H9 (cell line): ENCODE data around the gene MACROD1. TPM values are rescaled to one million over a fixed set of nuclear protein-coding genes. Genes with fewer than 3 reads are reported as not detected.

ENCODE experiments used
- DNase-seq: peaks from one replicate; pipeline ENCODE4 v3.0.0-alpha.2; 2017
- H2AFZ ChIP-seq: one replicate; pipeline ENCODE4 v1.6.1; 2013; ENCODE audit warnings: mild to moderate bottlenecking, low read length, control low read depth, moderate library complexity
- H2AK5ac ChIP-seq: 2 replicates; pipeline ENCODE4 v1.6.1; 2013; ENCODE audit warnings: low read length, control low read depth, mixed read lengths; ENCODE audit not compliant: insufficient read length
- H2BK120ac ChIP-seq: one replicate; pipeline ENCODE4 v1.6.1; 2013; ENCODE audit warnings: low read depth, mild to moderate bottlenecking, low read length, control low read depth, inconsistent platforms; ENCODE audit not compliant: poor library complexity, severe bottlenecking
- H2BK12ac ChIP-seq: 2 replicates; pipeline ENCODE4 v1.6.1; 2013; ENCODE audit warnings: low read length, control low read depth, mixed read lengths, low read depth; ENCODE audit not compliant: insufficient read length
- H2BK15ac ChIP-seq: 2 replicates; pipeline ENCODE4 v1.6.1; 2013; ENCODE audit warnings: low read depth, low read length, control low read depth
- H2BK20ac ChIP-seq: one replicate; pipeline ENCODE4 v1.6.1; 2013; ENCODE audit warnings: low read depth, mild to moderate bottlenecking, low read length, control low read depth, inconsistent platforms; ENCODE audit not compliant: poor library complexity, severe bottlenecking
- H2BK5ac ChIP-seq: 2 replicates; pipeline ENCODE4 v1.6.1; 2013; ENCODE audit warnings: low read length, control low read depth, mixed read lengths; ENCODE audit not compliant: insufficient read length
- H3K14ac ChIP-seq: 2 replicates; pipeline ENCODE4 v1.6.1; 2013; ENCODE audit warnings: low read length, control low read depth; ENCODE audit not compliant: insufficient read depth
- H3K18ac ChIP-seq: 2 replicates; pipeline ENCODE4 v1.6.1; 2013; ENCODE audit warnings: low read depth, mild to moderate bottlenecking, mixed read lengths, low read length, control low read depth; ENCODE audit not compliant: insufficient read length
- H3K23ac ChIP-seq: 2 replicates; pipeline ENCODE4 v1.6.1; 2013; ENCODE audit warnings: low read length, control low read depth, mixed read lengths, low read depth; ENCODE audit not compliant: insufficient read length
- H3K23me2 ChIP-seq: 2 replicates; pipeline ENCODE4 v1.6.1; 2013; ENCODE audit warnings: low read depth, mild to moderate bottlenecking, mixed read lengths, low read length, control low read depth; ENCODE audit not compliant: insufficient read length, poor library complexity, severe bottlenecking
- H3K27ac ChIP-seq: 2 replicates; pipeline ENCODE4 v1.5.1; 2013; ENCODE audit warnings: low read length, control low read depth, mixed read lengths, low read depth; ENCODE audit not compliant: insufficient read length
- H3K27me3 ChIP-seq: 2 replicates; pipeline ENCODE4 v1.6.1; 2013; ENCODE audit warnings: low read length, control low read depth, inconsistent platforms; ENCODE audit not compliant: insufficient read depth
- H3K4ac ChIP-seq: 2 replicates; pipeline ENCODE4 v1.6.1; 2013; ENCODE audit warnings: low read depth, mild to moderate bottlenecking, control low read depth, inconsistent platforms, low read length, moderate library complexity
- H3K4me1 ChIP-seq: 2 replicates; pipeline ENCODE4 v1.6.1; 2013; ENCODE audit warnings: low read length, control low read depth, inconsistent platforms; ENCODE audit not compliant: insufficient read depth
- H3K4me2 ChIP-seq: 2 replicates; pipeline ENCODE4 v1.6.1; 2013; ENCODE audit warnings: low read length, control low read depth, mixed read lengths; ENCODE audit not compliant: insufficient read length, insufficient read depth
- H3K56ac ChIP-seq: 2 replicates; pipeline ENCODE4 v1.6.1; 2013; ENCODE audit warnings: low read depth, mild to moderate bottlenecking, mixed read lengths, low read length, control low read depth; ENCODE audit not compliant: insufficient read length
- H3K79me1 ChIP-seq: 2 replicates; pipeline ENCODE4 v1.6.1; 2013; ENCODE audit warnings: low read depth, mild to moderate bottlenecking, moderate library complexity, low read length, control low read depth, inconsistent platforms; ENCODE audit not compliant: insufficient read depth, poor library complexity, severe bottlenecking
- H3K79me2 ChIP-seq: 2 replicates; pipeline ENCODE4 v1.6.1; 2013; ENCODE audit warnings: low read length, control low read depth, inconsistent platforms; ENCODE audit not compliant: insufficient read depth
- H3K9ac ChIP-seq: 2 replicates; pipeline ENCODE4 v1.6.1; 2013; ENCODE audit warnings: low read length, control low read depth, mixed read lengths; ENCODE audit not compliant: insufficient read length; ENCODE audit errors: extremely low read depth
- H3K9me3 ChIP-seq: one replicate; pipeline ENCODE4 v1.6.1; 2013; ENCODE audit warnings: low read depth, low read length, inconsistent platforms; ENCODE audit not compliant: control insufficient read depth
- H3T11ph ChIP-seq: one replicate; pipeline ENCODE4 v1.6.1; 2013; ENCODE audit warnings: mild to moderate bottlenecking, low read length, control low read depth, inconsistent platforms
- H4K20me1 ChIP-seq: one replicate; pipeline ENCODE4 v1.6.1; 2013; ENCODE audit not compliant: control insufficient read depth, insufficient read length, insufficient read depth
- H4K5ac ChIP-seq: 2 replicates; pipeline ENCODE4 v1.6.1; 2013; ENCODE audit warnings: low read depth, mild to moderate bottlenecking, mixed read lengths, low read length, control low read depth; ENCODE audit not compliant: insufficient read length
- H4K8ac ChIP-seq: replicated peaks from 2 replicates; pipeline ENCODE4 v1.6.1; 2013; ENCODE audit warnings: low read length, control low read depth, mixed read lengths, low read depth; ENCODE audit not compliant: insufficient read length
- H4K91ac ChIP-seq: 2 replicates; pipeline ENCODE4 v1.6.1; 2013; ENCODE audit warnings: low read depth, mild to moderate bottlenecking, moderate library complexity, mixed read lengths, low read length, control low read depth; ENCODE audit not compliant: insufficient read length
- H3K27ac Mint-ChIP-seq, 3 experiments: 2 replicates in 2 of 3; 3 replicates in 1 of 3; pipeline ENCODE4 v1.8.0; 2020 to 2021; ENCODE audit warnings: mixed read lengths in 3 of 3, mild to moderate bottlenecking in 1 of 3, moderate library complexity in 1 of 3
- H3K27me3 Mint-ChIP-seq: 2 replicates; pipeline ENCODE4 v1.8.0; 2021; ENCODE audit warnings: low read depth, mild to moderate bottlenecking, moderate library complexity, mixed read lengths
- H3K36me3 Mint-ChIP-seq, 3 experiments: 2 replicates in 2 of 3; 3 replicates in 1 of 3; pipeline ENCODE4 v1.8.0; 2020 to 2021; ENCODE audit warnings: low read depth in 3 of 3, mixed read lengths in 3 of 3; ENCODE audit not compliant: insufficient read depth in 1 of 3
- H3K4me1 Mint-ChIP-seq, 2 experiments: 2 replicates each; pipeline ENCODE4 v1.8.0; 2020; ENCODE audit warnings: mixed read lengths in 2 of 2
- H3K4me3 Mint-ChIP-seq, 2 experiments: 2 replicates in 1 of 2; 3 replicates in 1 of 2; pipeline ENCODE4 v1.8.0; 2020 to 2021; ENCODE audit warnings: mild to moderate bottlenecking in 2 of 2, mixed read lengths in 2 of 2, moderate library complexity in 1 of 2
- H3K9me3 Mint-ChIP-seq, 2 experiments: 2 replicates in 1 of 2; 3 replicates in 1 of 2; pipeline ENCODE4 v1.8.0; 2020; ENCODE audit warnings: mild to moderate bottlenecking in 2 of 2, mixed read lengths in 2 of 2, moderate library complexity in 1 of 2
- CTCF ChIP-seq: fragments of 200-600 bp; sonication (generic); conservative IDR thresholded peaks from 3 replicates; pipeline ENCODE4 v1.8.0; 2021; ENCODE audit warnings: antibody characterized with exemption, mild to moderate bottlenecking
- WGBS: extraction: QIAGEN DNeasy Blood & Tissue Kit; methylation state at CpG from one replicate; pipeline ENCODE4 v1.1.7; 2013; ENCODE audit warnings: missing lambda C conversion rate, low lambda C conversion rate, mixed read lengths; ENCODE audit not compliant: insufficient read length; ENCODE audit errors: extremely low coverage; 5-methylcytosine and 5-hydroxymethylcytosine counted together
- total RNA-seq: library from RNA; stranded (reverse); gene quantifications from 2 replicates; pipeline ENCODE4 v1.2.1, GENCODE V29; 2021

MACROD1 gene
- total RNA-seq, 1 experiment from 2014 or later = 21.2 TPM

GRCh38 chr11:64128255-64129006 is 37.5 kb downstream of the MACROD1 start:
- Histone ChIP-seq H3K9me3 (no peaks in the 10 kb centered on the region), H4K8ac (no peak overlapping the region), H4K5ac (no peak overlapping the region), H2AFZ (no peak overlapping the region), H3K4me2 (no peak overlapping the region), H3K9ac (no peak overlapping the region), H2BK5ac (no peak overlapping the region), H2BK20ac (no peak overlapping the region), H3K27ac (no peak overlapping the region), H3K23ac (no peak overlapping the region), H3K18ac (no peak overlapping the region), H2BK120ac (no peak overlapping the region), H2BK12ac (no peak overlapping the region), H4K20me1 (peaks cover 3% of the 10 kb centered on the region), H4K91ac (no peak overlapping the region), H3K4ac (no peak overlapping the region), H3K56ac (no peak overlapping the region), H2AK5ac (peak overlapping the region; percentile 5), H3K14ac (no peak overlapping the region), H2BK15ac (no peak overlapping the region), H3T11ph (no peak overlapping the region), H3K27me3 (no peaks in the 10 kb centered on the region; the same call in 1 of the 2 replicates), H3K79me1 (no peaks in the 10 kb centered on the region), H3K79me2 (no peaks in the 10 kb centered on the region), H3K23me2 (no peaks in the 10 kb centered on the region), H3K4me1 (peaks cover 3% of the 10 kb centered on the region; the same call in 1 of the 2 replicates)
- no peaks in the 10 kb centered on the region for H3K9me3 Mint-ChIP-seq
- H3K4me3 Mint-ChIP-seq = peak overlapping the region in 1 of 2 experiments; percentile 12; a peak in 2 of 5 replicates
- DNase-seq = no peak
- peaks cover 0 to 3% (median 0%) of the 10 kb centered on the region in 3 experiments; a peak in 2 of 7 replicates for H3K36me3 Mint-ChIP-seq
- no peak for TF ChIP-seq CTCF
- H3K27ac Mint-ChIP-seq = peak overlapping the region; percentile 3 to 93 (median 91); a peak in 4 of 7 replicates
- H3K4me1 Mint-ChIP-seq = peaks cover 33 to 53% of the 10 kb centered on the region in 2 experiments
- H3K27me3 Mint-ChIP-seq = peaks cover 21% of the 10 kb centered on the region
- WGBS = no CpG with 5 or more reads among the region's 15 CpGs
